Sigmoid colon (tissue), 4 donors: Measurements from ENCODE around the gene SELENOP.

Experiments used
- CTCF ChIP-seq, 4 experiments: fragments of 450-650 bp in 3 of 4; fragments of 200-600 bp in 1 of 4; IDR thresholded peaks; one replicate each; pipeline ENCODE4 v1.5.1; 2016 to 2019; ENCODE audit warnings: antibody characterized with exemption in 4 of 4, mild to moderate bottlenecking in 3 of 4, moderate library complexity in 2 of 4
- EP300 ChIP-seq, 4 donors: sonication (generic); formaldehyde crosslinking; IDR thresholded peaks; one replicate each; pipeline ENCODE4 v1.6.1; 2017; ENCODE audit warnings: antibody characterized with exemption in 4 of 4

DNA sequence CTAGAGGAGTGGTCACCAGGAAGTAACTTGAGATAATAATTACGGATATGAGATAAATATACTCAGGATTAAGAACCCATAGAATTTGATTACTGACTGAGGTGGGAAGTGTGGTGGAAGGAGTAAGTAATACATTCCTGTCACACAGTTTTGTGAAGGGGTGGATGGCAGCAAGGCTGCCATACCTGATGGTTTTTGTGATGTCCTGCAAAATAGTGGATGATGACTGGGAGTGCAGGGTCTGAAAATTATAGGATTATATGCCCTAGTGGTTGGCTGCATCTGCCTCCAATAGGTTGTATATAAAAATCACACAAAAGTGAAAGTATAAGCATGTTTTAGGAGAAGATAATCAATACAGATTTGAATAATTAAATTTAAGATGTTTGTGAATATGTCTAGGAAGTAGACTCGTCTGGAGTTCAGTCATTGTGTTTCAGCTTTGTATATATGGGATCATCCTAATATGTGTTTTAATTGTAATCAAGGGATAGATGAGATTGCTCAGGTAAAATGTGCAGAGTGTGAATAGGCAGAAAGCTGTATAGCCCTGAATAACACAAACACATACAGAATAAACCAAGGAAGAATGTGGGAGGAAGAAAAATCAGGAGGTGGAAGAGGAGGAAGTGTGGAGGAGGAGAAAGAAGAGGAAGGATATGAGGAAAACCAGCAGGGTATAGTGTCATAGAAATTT lies 5.5 kb downstream of the SELENOP start:
- TF ChIP-seq CTCF (IDR thresholded peaks at IDR 0.05): no peak
- no peak for TF ChIP-seq EP300 (IDR thresholded peaks at IDR 0.05)
